B cell (primary cell): ENCODE results near the gene MAPKAP1. TPM values are rescaled to one million over a fixed set of nuclear protein-coding genes. Genes with fewer than 3 reads are reported as not detected.

ENCODE experiments used
- ATAC-seq: fragments of 200-7000 bp; cut with Tn5 transposase; one replicate; pipeline ENCODE4 v1.10.0; 2021; ENCODE audit warnings: low read depth, mild to moderate bottlenecking, moderate number of reproducible peaks, moderate library complexity
- CTCF ChIA-PET: fragments of 350-600 bp; sonication (Branson Sonifier 250); formaldehyde crosslinking; loops from one replicate; lab custom pipeline; 2021; ENCODE audit warnings: antibody characterized with exemption, inconsistent platforms; lab: Charles Lee
- POLR2A ChIA-PET: fragments of 350-600 bp; sonication (Branson Sonifier 250); formaldehyde crosslinking; loops from one replicate; lab custom pipeline; 2021; ENCODE audit warnings: antibody characterized with exemption; lab: Charles Lee
- DNase-seq: peaks from one replicate; pipeline ENCODE4 v3.0.0; 2013
- H2AFZ ChIP-seq: 2 replicates; pipeline ENCODE4 v1.6.1; 2012; ENCODE audit warnings: mild to moderate bottlenecking, low read depth, low read length; ENCODE audit not compliant: insufficient read depth, poor library complexity, severe bottlenecking
- H3K27ac ChIP-seq, 2 donors: 1 replicate in 1 of 2; 2 replicates in 1 of 2; pipeline ENCODE4 v1.5.1; 2012 to 2013; ENCODE audit warnings: low read length in 2 of 2, mild to moderate bottlenecking in 2 of 2, moderate library complexity in 1 of 2
- H3K27me3 ChIP-seq, 4 experiments: fragments of 200-600 bp in 1 of 4; sonication (generic) in 1 of 4; replicated peaks in 1 of 4; 1 replicate in 2 of 4; 2 replicates in 2 of 4; pipeline versions ENCODE4 v1.6.1 to v1.7.0; 2013 to 2016; ENCODE audit warnings: low read length in 3 of 4, mild to moderate bottlenecking in 2 of 4, mixed read lengths in 1 of 4, moderate library complexity in 1 of 4; ENCODE audit not compliant: insufficient read depth in 4 of 4, control insufficient read depth in 3 of 4; ENCODE audit errors: control extremely low read depth in 1 of 4
- H3K36me3 ChIP-seq, 2 experiments: replicated peaks in 1 of 2; 1 replicate in 1 of 2; 2 replicates in 1 of 2; pipeline versions ENCODE4 v1.6.1 to v1.7.1; 2013; ENCODE audit warnings: low read length in 1 of 2; ENCODE audit not compliant: insufficient read depth in 2 of 2, control insufficient read depth in 1 of 2; ENCODE audit errors: control extremely low read depth in 1 of 2, extremely low read depth in 1 of 2
- H3K4me1 ChIP-seq, 2 donors: fragments of 200-600 bp in 1 of 2; sonication (generic) in 1 of 2; 1 replicate in 1 of 2; 2 replicates in 1 of 2; pipeline versions ENCODE4 v1.5.1 to v1.6.1; 2013 to 2017; ENCODE audit warnings: low read length in 2 of 2; ENCODE audit not compliant: control insufficient read depth in 2 of 2, insufficient read depth in 2 of 2
- H3K4me2 ChIP-seq: replicated peaks from 2 replicates; pipeline ENCODE3; 2012; ENCODE audit warnings: mild to moderate bottlenecking, low read depth, low read length; ENCODE audit not compliant: poor library complexity, severe bottlenecking
- H3K4me3 ChIP-seq, 5 experiments: fragments of 200-600 bp in 1 of 5; sonication (generic) in 1 of 5; 1 replicate in 3 of 5; 2 replicates in 2 of 5; pipeline versions ENCODE4 v1.5.1 to v1.7.0; 2011 to 2016; ENCODE audit warnings: low read length in 4 of 5, mild to moderate bottlenecking in 4 of 5, low read depth in 2 of 5, control low read depth in 1 of 5, moderate library complexity in 1 of 5; ENCODE audit not compliant: insufficient read depth in 1 of 5; ENCODE audit errors: control extremely low read depth in 1 of 5, extremely low read depth in 1 of 5
- H3K79me2 ChIP-seq: fragments of 200-600 bp; sonication (generic); one replicate; pipeline ENCODE4 v1.6.0; 2016; ENCODE audit warnings: low read length; ENCODE audit not compliant: control insufficient read depth, insufficient read depth
- H3K9ac ChIP-seq: fragments of 200-600 bp; sonication (generic); 2 replicates; pipeline ENCODE4 v1.6.1; 2017; ENCODE audit warnings: mild to moderate bottlenecking, low read length, moderate library complexity
- H3K9me3 ChIP-seq, 3 donors: one replicate each; pipeline versions ENCODE4 v1.6.1 to v1.7.1; 2013; ENCODE audit warnings: low read length in 2 of 3; ENCODE audit not compliant: control insufficient read depth in 2 of 3, insufficient read depth in 1 of 3; ENCODE audit errors: control extremely low read depth in 1 of 3
- H4K20me1 ChIP-seq: 2 replicates; pipeline ENCODE4 v1.6.0; 2012; ENCODE audit warnings: mild to moderate bottlenecking, low read length; ENCODE audit not compliant: insufficient read depth, control insufficient read depth, poor library complexity, severe bottlenecking
- H3K27ac Mint-ChIP-seq: one replicate; pipeline ENCODE4 v1.8.0; 2021; ENCODE audit warnings: mixed read lengths
- H3K27me3 Mint-ChIP-seq: one replicate; pipeline ENCODE4 v1.8.0; 2021; ENCODE audit warnings: mixed read lengths
- H3K4me1 Mint-ChIP-seq: one replicate; pipeline ENCODE4 v1.8.0; 2021; ENCODE audit warnings: mixed read lengths
- H3K4me3 Mint-ChIP-seq: one replicate; pipeline ENCODE4 v1.8.0; 2021; ENCODE audit warnings: mixed read lengths
- H3K9me3 Mint-ChIP-seq: one replicate; pipeline ENCODE4 v1.8.0; 2022; ENCODE audit warnings: mixed read lengths; ENCODE audit not compliant: insufficient read depth
- CTCF ChIP-seq: fragments of 200-600 bp; IDR thresholded peaks from one replicate; pipeline ENCODE4 v1.8.0; 2022; ENCODE audit warnings: antibody characterized with exemption, mild to moderate bottlenecking
- EZH2 ChIP-seq: IDR thresholded peaks from 2 replicates; pipeline ENCODE4 v1.6.1; 2012; ENCODE audit warnings: borderline replicate concordance, low read depth, mild to moderate bottlenecking, moderate library complexity, low read length; ENCODE audit not compliant: insufficient read depth, poor library complexity, severe bottlenecking
- WGBS: methylation state at CpG from one replicate; pipeline ENCODE4 v1.1.5; 2013; ENCODE audit warnings: missing lambda C conversion rate; ENCODE audit not compliant: insufficient coverage; 5-methylcytosine and 5-hydroxymethylcytosine counted together
- intact Hi-C: fragments of 100-400 bp; cut with micrococcal nuclease; formaldehyde crosslinking; loops from one replicate; pipeline ENCODE4 v1.10.0; 2022
- polyA plus RNA-seq: library from polyadenylated mRNA; depleted of rRNA; stranded (reverse); fragments of >200 nt; gene quantifications from 2 replicates; pipeline ENCODE4 v1.2.3, GENCODE V29; 2012
- total RNA-seq, 2 donors: library from RNA; stranded (reverse); fragments of 120-200 nt in 1 of 2; gene quantifications; 1 replicate in 1 of 2; 2 replicates in 1 of 2; pipeline versions ENCODE4 v1.2.3 to v1.2.4, GENCODE V29; 2013 to 2022

Gene MAPKAP1
- total and polyA plus RNA-seq, 2 donors (not counting 1 experiment from before 2014, with no cell fraction given) = 51.6 to 62.4 TPM

- TF ChIP-seq CTCF (no peak), EZH2 (no peak)
- ATAC-seq = no peak
- H4K20me1 ChIP-seq = no peaks in the 10 kb centered on the region
These were observed 150.8 kb downstream of the MAPKAP1 start for GRCh38 chr9:125556046-125556721.

GRCh38 chr9:125554726-125555125 lies 152.3 kb downstream of the MAPKAP1 start:
- Histone ChIP-seq H3K36me3 (peaks cover 5 to 19% of the 10 kb centered on the region in 2 experiments), H3K4me2 (no peak overlapping the region), H3K4me1 (peaks cover 0 to 5% of the 10 kb centered on the region in 2 donors), H3K4me3 (no peak overlapping the region), H3K27ac (no peak overlapping the region), H3K9ac (no peak overlapping the region), H3K79me2 (peaks cover 24% of the 10 kb centered on the region), H2AFZ (no peak overlapping the region), H3K27me3 (no peaks in the 10 kb centered on the region), H4K20me1 (no peaks in the 10 kb centered on the region), H3K9me3 (no peaks in the 10 kb centered on the region)
- ATAC-seq = no peak
- ChIA-PET POLR2A (no interaction called here), CTCF (no interaction called here)
- no peak overlapping the region for H3K27ac Mint-ChIP-seq
- H3K9me3 Mint-ChIP-seq = no peaks in the 10 kb centered on the region
- WGBS = no CpG with 5 or more reads among the region's 3 CpGs
- no peak for TF ChIP-seq EZH2
- intact Hi-C loops = loop anchor here (5.0 to 10.0 kb wide), 2 partner anchors 193 to 940 kb away; partner anchors contain the start of gene PBX3
- no peak overlapping the region for H3K4me3 Mint-ChIP-seq
- peaks cover 4% of the 10 kb centered on the region for H3K4me1 Mint-ChIP-seq
- H3K27me3 Mint-ChIP-seq = no peaks in the 10 kb centered on the region
- no peak for DNase-seq

More at GRCh38 chr9:125556046-125556721, 150.8 kb downstream of the MAPKAP1 start:
- H3K9me3 Mint-ChIP-seq = no peaks in the 10 kb centered on the region
- Histone ChIP-seq H2AFZ (no peak overlapping the region), H3K9ac (no peak overlapping the region), H3K27ac (no peak overlapping the region), H3K27me3 (no peaks in the 10 kb centered on the region), H3K4me1 (peaks cover 7 to 12% of the 10 kb centered on the region in 2 donors), H3K4me3 (no peak overlapping the region), H3K79me2 (peaks cover 28% of the 10 kb centered on the region), H3K36me3 (peaks cover 5 to 20% of the 10 kb centered on the region in 2 experiments), H3K4me2 (no peak overlapping the region), H3K9me3 (no peaks in the 10 kb centered on the region)
- CTCF ChIA-PET = interaction anchor here (1.0 kb wide), 1 partner anchor 935 kb away, joined by 3 read pairs; no protein-coding TSS in a partner anchor
- H3K4me1 Mint-ChIP-seq = peaks cover 8% of the 10 kb centered on the region
- POLR2A ChIA-PET = no interaction called here
- H3K27ac Mint-ChIP-seq = no peak overlapping the region
- no peak for DNase-seq
- H3K4me3 Mint-ChIP-seq = no peak overlapping the region
- no peaks in the 10 kb centered on the region for H3K27me3 Mint-ChIP-seq
- intact Hi-C loops = loop anchor here (5.0 to 10.0 kb wide), 2 partner anchors 191 to 939 kb away; partner anchors contain the start of gene PBX3
- 100% methylated on average over 2 of the region's 7 CpGs for WGBS
